GM21737 (cell line): ENCODE measurements around the gene FBXL20.
"Not testable (repeated sequence)": the region's sequence is repeated elsewhere in the genome, so short reads cannot be mapped to it uniquely, and the experiment has no call there.

Source experiments
- ATAC-seq: cut with Tn5 transposase; IDR thresholded peaks from one replicate; pipeline ENCODE4 v1.9.1; 2021; ENCODE audit warnings: mild to moderate bottlenecking, moderate library complexity; ENCODE audit not compliant: unreplicated experiment

The FBXL20 gene

GRCh38 chr17:39261286-39261685 lies 140.1 kb downstream of the FBXL20 start:
- no peak for ATAC-seq

- no peak for ATAC-seq
Observed at GRCh38 chr17:39252788-39253460, 148.5 kb downstream of the FBXL20 start.

DNA sequence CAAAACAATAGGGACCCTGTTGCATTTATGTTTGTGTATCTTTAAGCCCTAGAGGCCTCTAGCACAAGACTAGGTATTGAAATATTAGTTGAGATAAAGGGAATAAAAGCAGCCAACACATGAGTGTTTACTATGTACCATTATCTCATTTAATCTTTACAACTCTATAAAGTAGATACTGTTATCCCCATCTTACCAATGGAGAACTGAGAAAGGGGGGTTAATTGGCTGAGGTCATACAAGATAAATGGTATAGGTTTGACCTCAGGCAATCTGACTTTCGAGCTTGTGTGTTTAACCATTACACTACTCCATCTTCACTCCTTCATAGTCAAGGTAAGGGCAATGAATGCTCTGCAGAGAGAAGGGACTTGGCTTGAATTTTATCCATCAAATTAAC lies 149.4 kb downstream of the FBXL20 start:
- no peak for ATAC-seq

DNA sequence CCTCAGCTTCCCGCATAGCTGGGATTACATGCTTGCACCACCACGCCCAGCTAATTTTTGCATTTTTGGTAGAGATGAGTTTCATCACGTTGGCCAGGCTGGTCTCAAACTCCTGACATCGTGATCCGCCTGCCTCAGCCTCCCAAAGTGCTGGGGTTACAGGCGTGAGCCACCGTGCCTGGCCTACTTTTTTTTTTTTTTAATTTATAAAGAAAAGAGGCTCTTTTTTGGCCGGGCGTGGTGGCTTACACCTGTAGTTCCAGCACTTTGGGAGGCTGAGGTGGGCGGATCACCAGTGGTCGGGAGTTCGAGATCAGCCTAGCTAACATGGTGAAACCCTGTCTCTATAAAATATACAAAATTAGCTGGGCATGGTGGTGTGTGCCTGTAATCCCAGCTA lies 151.3 kb downstream of the FBXL20 start:
- not testable (repeated sequence) for ATAC-seq

- ATAC-seq, result no peak
Observed at GRCh38 chr17:39246274-39246673, 155.2 kb downstream of the FBXL20 start.

DNA sequence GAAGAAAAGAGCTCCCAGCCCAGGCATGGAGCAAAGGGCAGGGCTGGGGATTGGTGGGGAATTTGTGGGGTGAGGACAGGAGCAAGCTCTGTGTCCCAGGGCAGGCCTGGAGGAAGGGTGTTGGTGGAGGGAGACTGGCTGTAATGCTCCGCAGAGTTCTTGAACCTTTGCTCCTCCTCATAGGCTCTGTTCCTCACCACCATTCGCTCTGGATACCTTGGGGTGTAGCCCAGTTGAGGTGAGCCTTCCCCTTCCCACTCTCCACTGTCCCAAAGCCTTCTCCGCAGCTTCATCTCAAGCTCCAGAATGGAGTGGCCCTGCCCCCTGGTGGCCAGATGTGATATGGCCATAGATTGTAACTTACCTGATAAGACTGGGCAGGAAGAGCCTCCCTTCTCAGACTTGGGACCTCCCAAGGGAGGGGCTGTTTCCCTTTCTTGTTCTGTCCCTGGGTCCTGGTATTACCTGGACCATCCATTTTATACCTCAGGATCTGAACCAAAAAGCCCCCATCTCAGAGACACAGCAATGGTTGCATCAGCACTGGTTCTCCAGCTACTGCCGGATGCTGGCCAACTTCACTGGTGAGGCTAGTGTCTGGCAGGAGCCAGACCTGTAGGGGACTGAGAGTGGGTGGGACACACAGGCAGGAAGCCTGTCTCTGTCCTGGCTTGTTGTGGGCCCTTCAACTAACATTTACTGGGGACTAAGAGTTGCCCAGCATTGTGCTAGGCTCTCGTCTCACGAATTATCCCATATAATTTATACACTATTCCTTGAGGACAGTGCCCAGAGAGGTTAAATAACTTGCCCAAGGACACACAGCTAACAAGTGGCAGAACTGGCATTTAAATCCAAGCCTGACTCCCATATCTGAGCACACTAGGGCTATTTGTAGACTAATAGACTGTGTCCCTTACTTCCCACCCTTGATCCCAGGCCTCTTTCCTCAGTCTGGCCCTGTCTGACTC lies 156.5 kb downstream of the FBXL20 start:
- no peak for ATAC-seq

- ATAC-seq, result no peak
Observed at GRCh38 chr17:39244016-39244599, 157.3 kb downstream of the FBXL20 start.

DNA sequence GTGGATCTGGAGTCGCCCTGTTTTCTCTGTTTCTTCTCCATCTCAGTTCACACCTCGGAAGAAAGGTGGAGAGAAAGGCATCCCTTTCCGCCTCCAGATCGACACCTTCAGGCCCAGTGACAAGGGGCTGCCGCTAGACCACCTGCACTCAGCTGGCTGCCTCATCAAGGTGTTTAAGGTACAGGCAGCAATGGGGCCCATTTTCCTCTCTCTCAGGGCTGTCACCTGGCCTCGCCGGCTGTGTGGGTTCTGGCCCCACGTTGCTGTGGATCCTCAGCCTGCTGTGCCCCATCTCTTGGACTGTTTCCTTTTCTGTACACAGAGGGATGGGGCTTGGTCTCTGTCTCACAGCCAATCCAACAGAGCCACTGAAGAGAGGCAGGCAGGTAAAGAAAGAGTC lies 158.3 kb downstream of the FBXL20 start:
- no peak for ATAC-seq

- ATAC-seq, result no peak
Observed at GRCh38 chr17:39240631-39241030, 160.8 kb downstream of the FBXL20 start.

- no peak for ATAC-seq
Observed at GRCh38 chr17:39239640-39240314, 161.6 kb downstream of the FBXL20 start.

GRCh38 chr17:39238311-39238972 lies 163.0 kb downstream of the FBXL20 start:
- no peak for ATAC-seq

DNA sequence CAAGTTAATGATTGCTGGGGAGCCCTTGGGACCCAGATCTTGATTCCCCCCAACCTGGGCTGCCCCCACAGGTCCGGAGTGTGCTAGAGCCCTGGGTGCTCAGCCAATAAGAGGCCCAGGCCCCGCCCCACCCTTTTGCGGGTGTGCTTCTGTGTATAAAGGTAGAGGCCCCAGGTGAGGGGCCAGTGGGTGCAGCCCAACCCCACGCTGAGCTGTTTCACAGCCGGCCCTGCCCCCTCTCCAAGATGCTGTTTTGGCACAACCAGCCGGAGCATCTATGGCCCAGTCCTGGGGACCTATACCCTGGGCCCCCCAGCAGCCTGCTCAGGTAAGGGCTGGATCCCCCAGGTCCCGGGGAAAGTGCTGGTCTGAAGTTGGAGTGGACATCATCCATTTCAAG lies 163.8 kb downstream of the FBXL20 start:
- ATAC-seq, result no peak

- no peak for ATAC-seq
Observed at GRCh38 chr17:39236981-39237441, 164.4 kb downstream of the FBXL20 start.

- no peak for ATAC-seq
Observed at GRCh38 chr17:39236450-39236927, 164.9 kb downstream of the FBXL20 start.

DNA sequence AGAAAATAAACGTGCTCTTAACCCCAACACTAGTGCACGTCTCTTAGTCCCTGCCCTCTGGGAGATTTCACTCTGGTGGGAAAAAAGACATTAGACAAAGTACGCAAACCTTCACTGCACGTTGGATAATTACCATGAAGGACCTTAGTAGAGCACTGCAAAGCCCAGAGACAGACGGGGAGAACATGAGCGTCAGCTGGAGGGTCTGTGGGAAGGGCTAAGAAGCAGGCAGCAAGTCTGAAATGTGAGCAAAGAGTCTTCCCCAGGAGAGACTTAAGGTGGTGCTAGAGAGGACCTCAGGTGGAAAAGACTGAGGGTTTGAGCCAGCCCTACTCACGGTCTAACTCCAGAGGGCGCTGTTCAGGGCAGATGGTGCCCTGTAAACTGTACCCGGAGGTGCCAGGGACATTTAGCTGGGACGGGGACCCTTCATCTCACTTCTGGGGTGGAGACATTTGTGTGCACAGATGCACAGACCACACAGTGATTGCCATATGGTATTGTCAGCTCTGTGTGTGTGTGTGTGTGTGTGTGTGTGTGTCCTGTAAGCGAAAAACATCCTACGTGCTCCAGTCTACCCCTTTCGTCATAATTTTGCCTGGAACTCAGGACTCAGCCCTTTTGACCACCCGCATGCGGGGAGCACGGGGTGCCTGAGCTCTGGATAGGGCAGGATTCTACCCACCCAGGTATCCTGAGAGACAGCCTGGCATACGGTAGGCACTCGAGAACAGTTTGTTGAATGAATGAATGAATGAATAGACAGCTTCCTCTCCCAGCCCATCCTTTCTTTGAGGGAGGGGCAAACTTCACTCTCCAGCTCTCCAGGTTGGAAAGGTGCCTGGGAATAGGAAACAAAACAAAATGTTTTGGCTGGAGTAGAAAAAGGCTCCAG lies 165.6 kb downstream of the FBXL20 start:
- ATAC-seq, result no peak

DNA sequence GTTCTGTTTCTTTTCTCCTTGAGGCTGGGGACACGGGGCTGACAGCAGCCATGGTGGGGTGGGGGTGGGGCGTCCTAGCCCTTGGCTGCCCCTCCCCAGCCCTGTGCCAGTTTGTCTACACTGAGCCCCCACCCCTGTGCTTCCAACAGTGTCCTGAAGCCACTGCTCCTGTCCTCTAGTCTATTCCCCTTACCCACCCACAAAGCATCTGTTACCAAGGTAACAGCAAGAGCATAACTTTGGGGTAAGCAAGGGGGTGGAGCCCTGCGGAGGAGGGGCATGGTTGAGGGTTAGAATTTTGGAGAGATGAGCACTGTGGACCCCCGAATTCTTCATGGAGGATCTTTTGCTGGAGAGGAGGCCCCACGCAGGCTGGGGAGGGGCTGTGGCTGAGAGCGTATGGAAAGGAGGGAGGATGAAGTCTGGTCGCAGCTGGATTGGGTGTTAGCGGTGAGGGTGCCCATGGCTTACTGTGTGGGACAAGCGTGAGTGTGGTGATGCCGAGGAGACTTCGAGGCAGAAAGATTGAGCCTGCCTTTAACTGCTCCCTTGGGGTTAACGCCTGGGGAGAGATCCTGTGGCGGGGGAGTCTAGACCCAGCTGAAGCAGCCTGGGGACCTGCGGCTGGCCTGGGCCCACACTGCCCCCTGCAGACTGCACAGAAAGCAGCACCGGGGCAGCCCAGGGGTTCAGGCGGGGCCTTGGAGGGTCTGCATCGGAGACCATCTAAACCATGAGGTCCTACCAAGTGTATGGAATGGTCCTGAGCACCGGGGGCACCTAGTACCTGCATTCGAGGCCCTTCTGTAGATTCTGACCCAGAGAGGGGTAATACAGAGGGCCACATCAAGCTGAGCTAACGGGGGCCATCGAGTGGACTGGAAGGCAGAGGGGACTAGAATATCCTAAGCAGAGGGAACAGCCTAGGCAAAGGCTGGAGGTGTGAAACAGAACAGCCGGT lies 169.6 kb downstream of the FBXL20 start:
- ATAC-seq, result no peak

DNA sequence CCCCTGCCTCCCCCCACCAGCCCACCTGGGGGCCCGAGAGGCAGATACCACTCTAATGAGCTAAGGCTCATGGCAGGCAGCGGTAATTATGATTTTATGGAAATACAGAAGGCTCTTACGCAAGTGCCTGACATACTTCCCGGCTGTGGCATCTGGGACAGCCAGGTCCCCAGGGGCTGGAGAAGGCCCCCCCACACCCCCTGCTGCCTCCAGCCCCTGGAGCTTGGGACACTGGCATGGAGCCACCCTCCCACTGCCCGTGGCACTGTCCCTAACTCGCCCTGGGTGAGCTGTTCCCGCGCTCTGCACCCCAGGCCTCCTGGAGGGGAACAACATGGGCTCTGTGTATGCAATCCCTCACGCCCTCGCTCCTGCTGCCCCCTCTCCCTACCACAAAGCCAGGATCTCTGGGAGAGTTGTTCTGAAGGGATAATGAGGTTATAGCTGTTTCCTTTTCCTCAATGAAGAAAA lies 170.3 kb downstream of the FBXL20 start:
- ATAC-seq, result no peak

- ATAC-seq, result no peak
Observed at GRCh38 chr17:39230361-39230760, 171.1 kb downstream of the FBXL20 start.
